GM12892 (cell line): ENCODE data around the gene TTC28.

Source experiments
- DNase-seq: peaks from one replicate; pipeline ENCODE4 v3.0.0; 2011; ENCODE audit not compliant: insufficient read length
- FAIRE-seq: peaks from 2 replicates; lab custom pipeline; 2011; peaks lifted over from hg19 to GRCh38; lab: Jason Lieb, UNC
- POLR2A ChIP-seq: IDR thresholded peaks from 2 replicates; pipeline ENCODE4 v1.6.1; 2011; ENCODE audit warnings: low read depth, low read length, control low read depth
- POLR2AphosphoS5 ChIP-seq: IDR thresholded peaks from 2 replicates; pipeline ENCODE4 v1.6.1; 2011; ENCODE audit warnings: low read depth, low read length, control low read depth
- TAF1 ChIP-seq: IDR thresholded peaks from 2 replicates; pipeline ENCODE4 v1.6.1; 2011; ENCODE audit warnings: low read depth, mild to moderate bottlenecking, control low read depth, low read length, borderline replicate concordance

Gene TTC28

DNA sequence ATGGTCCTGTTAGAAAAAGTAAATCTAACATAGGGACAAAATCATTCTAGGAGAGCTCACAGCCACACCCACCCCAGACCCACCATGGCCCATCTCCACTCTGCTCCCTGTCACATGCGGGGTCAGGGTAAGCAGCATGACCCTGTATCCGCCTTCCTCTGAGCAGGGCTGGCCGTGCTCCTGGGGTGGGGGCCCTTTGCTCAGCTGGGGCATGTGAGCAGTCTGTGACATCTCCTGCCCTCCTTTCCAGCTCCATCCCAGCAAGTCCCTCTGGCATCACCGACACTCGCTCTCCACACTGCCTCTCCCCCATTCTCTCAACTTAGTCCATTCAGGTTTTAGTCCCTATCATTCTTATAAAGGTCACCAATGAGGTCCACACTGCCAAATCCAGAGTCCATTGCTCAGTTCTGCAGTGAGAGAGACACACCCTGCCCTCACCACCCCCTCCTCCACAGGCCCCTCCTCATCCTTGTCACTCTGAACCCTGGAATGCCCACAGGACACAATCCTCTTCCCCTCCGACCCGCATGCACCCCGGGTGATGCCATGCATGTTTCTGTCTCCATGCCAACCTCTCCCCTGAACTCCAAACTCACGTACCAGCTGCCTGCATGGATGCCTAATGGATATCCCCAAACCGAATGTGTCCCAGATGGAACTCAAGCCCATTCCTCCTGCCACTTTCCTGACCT is 695.5 kb downstream of the TTC28 start:
- no peak for FAIRE-seq

GRCh38 chr22:27983361-27983791 is 696.3 kb downstream of the TTC28 start:
- TF ChIP-seq TAF1 (no peak), POLR2AphosphoS5 (no peak), POLR2A (no peak)
- no peak for DNase-seq
- no peak for FAIRE-seq

More for the DNA sequence above, 695.5 kb downstream of the TTC28 start:
- no peak for DNase-seq
- TF ChIP-seq POLR2A (no peak), TAF1 (no peak), POLR2AphosphoS5 (no peak)

GRCh38 chr22:27982630-27983180 is 696.9 kb downstream of the TTC28 start:
- DNase-seq (no peak), FAIRE-seq (no peak)
- TF ChIP-seq POLR2AphosphoS5: no peak
- TF ChIP-seq TAF1: no peak
- TF ChIP-seq POLR2A: no peak

DNA sequence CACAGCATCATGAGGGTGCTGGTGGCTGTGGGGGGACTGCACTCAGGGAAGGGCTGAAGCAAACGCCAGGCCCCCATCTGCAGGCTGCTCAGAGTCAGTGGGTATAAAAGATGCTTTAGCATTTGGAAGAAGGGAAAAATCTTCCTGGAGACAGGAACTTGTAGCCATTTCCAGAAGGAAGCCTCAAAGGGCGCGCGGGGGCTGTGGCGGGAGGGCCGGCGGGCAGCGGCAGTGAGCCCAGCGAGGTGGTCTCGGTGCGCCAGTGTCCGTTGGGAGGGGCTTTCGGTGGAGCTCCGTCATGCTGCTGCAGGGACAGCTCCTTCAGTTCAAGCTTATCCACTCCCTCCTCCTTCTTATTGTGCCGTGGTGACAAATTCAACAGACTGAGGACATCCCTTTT is 697.5 kb downstream of the TTC28 start:
- TF ChIP-seq POLR2AphosphoS5: no peak
- no peak for TF ChIP-seq TAF1
- TF ChIP-seq POLR2A: no peak
- DNase-seq (no peak), FAIRE-seq (no peak)

DNA sequence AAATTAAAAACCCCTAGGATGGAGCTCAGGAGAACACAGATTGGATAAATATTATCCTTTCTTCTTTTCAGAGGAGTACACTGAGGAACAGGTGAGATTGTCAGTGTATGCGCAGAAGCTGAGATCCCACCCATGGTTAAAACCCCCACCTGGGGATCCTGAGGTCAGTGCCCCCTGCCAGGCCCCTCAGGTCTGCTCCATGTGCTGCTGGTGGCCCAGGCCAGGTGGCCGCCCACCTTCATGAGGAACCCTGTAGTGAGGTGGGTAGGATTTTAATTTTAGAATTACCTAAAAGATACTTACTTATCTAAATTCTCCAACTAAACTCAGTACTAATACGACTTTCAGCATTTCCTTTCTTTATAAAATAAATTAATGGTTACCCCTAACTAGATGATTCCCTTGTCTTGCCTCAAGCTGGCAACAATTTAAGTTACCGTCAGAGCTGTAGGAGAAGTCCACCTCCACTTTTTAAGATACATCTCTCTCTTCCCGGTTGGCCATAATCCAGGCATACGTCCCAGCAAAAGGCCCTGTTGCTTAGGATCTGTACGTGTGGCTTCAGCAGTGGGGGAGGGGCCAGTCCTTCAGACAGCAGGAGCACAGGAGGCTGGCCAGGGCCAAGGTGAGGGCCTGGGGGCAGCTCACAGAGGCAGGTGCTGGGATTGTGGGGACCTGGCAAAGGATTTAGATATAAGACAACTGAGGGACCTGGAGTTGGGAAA is 699.1 kb downstream of the TTC28 start:
- TF ChIP-seq POLR2A: no peak
- no peak for TF ChIP-seq POLR2AphosphoS5
- no peak for TF ChIP-seq TAF1
- DNase-seq: no peak
- no peak for FAIRE-seq

GRCh38 chr22:27978802-27979201 is 700.8 kb downstream of the TTC28 start:
- DNase-seq: no peak
- no peak for FAIRE-seq
- TF ChIP-seq TAF1 (no peak), POLR2A (no peak), POLR2AphosphoS5 (no peak)

DNA sequence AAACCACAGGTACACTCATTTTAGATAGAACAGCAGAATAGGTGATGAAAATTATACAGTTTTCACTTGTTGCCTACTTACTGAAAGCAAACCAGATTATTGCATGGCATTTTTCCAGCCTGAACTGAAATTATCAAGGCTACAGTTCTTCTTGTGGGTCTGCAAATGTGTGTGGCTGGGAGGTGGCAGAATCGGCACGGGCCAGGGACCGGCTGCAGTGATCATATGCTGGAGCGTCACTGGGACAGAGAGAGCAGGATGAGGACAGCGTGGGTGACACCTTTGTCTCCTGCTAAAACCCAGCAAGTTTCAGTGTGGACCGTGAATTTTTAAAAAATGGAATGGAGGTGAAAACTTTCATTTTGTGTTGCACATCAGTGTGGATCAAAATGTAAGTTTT is 701.3 kb downstream of the TTC28 start:
- DNase-seq (no peak), FAIRE-seq (no peak)
- no peak for TF ChIP-seq TAF1
- no peak for TF ChIP-seq POLR2AphosphoS5
- TF ChIP-seq POLR2A: no peak

- TF ChIP-seq POLR2AphosphoS5 (no peak), TAF1 (no peak), POLR2A (no peak)
- FAIRE-seq: no peak
- DNase-seq: no peak
These were observed 703.1 kb downstream of the TTC28 start for GRCh38 chr22:27976586-27976985.

DNA sequence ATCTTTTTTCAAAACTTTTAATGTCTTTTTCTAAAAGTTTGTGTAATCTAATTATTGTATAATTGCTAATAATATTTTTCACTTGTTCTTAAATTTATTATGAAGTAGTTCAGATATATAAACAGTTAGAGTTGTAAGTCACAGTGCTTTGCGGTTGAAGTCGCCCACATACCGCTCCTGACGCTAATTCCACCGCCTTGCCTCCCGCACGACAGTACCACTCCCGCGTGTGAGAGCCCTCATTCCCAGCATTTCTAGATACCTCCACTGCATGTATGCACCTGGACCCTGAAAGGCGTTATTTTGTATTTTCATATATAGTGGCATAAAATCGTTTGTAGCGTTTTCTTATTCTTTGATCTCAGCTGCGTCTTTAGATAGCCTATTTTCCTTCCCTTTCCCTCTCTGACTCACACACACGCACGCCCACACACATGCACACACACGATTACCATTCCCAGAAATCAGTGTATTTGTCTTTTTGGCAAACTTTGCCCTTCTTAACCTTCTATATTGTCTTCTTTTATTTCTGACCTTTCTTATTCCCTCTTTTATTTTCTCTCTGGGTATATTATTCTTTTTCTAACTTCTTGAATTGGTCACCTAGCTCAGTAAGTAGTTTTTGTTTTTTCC is 704.1 kb downstream of the TTC28 start:
- no peak for FAIRE-seq
- no peak for DNase-seq
- TF ChIP-seq POLR2AphosphoS5 (no peak), POLR2A (no peak), TAF1 (no peak)

GRCh38 chr22:27973846-27974245 is 705.8 kb downstream of the TTC28 start:
- TF ChIP-seq TAF1 (no peak), POLR2A (no peak), POLR2AphosphoS5 (no peak)
- FAIRE-seq (no peak), DNase-seq (no peak)
